Transverse colon (tissue), 4 donors: ENCODE results near the gene GSK3A. TPM values are rescaled to one million over a fixed set of nuclear protein-coding genes. Genes with fewer than 3 reads are reported as not detected.

Experiments used
- DNase-seq: peaks from one replicate; pipeline ENCODE4 v3.0.0-alpha.2; 2019
- H3K27ac ChIP-seq, 4 donors: fragments of 200-600 bp; sonication (generic); 2 replicates each; pipeline ENCODE4 v1.5.1; 2016 to 2018; ENCODE audit warnings: inconsistent platforms in 4 of 4
- H3K27me3 ChIP-seq: fragments of 200-600 bp; sonication (generic); 2 replicates; pipeline ENCODE4 v1.5.1; 2017; ENCODE audit warnings: inconsistent platforms
- H3K36me3 ChIP-seq, 4 donors: fragments of 200-600 bp; sonication (generic); 2 replicates each; pipeline ENCODE4 v1.5.1; 2017 to 2019; ENCODE audit warnings: inconsistent platforms in 4 of 4
- H3K4me1 ChIP-seq, 4 donors: fragments of 200-600 bp; sonication (generic); 2 replicates each; pipeline ENCODE4 v1.5.1; 2017 to 2020; ENCODE audit warnings: inconsistent platforms in 4 of 4
- H3K4me3 ChIP-seq, 4 donors: fragments of 200-600 bp; sonication (generic); 1 replicate in 1 of 4; 2 replicates in 3 of 4; pipeline versions ENCODE4 v1.5.1 to v1.6.1; 2017 to 2019; ENCODE audit warnings: inconsistent platforms in 4 of 4
- H3K9me3 ChIP-seq, 2 donors: fragments of 200-600 bp; sonication (generic); 2 replicates each; pipeline ENCODE4 v1.5.1; 2017 to 2019; ENCODE audit warnings: inconsistent platforms in 2 of 2
- EP300 ChIP-seq: sonication (generic); formaldehyde crosslinking; IDR thresholded peaks from one replicate; pipeline ENCODE4 v1.6.1; 2017; ENCODE audit warnings: antibody characterized with exemption, low read depth
- POLR2A ChIP-seq: fragments of 450-650 bp; IDR thresholded peaks from one replicate; pipeline ENCODE4 v1.6.1; 2016; ENCODE audit warnings: antibody characterized with exemption, mild to moderate bottlenecking, moderate library complexity
- POLR2AphosphoS5 ChIP-seq, 3 donors: sonication (generic); formaldehyde crosslinking; IDR thresholded peaks; one replicate each; pipeline ENCODE4 v1.6.1; 2016; ENCODE audit warnings: antibody characterized with exemption in 3 of 3
- WGBS, 2 donors: methylation state at CpG; one replicate each; pipeline ENCODE4 v1.1.5; 2018; ENCODE audit warnings: low coverage in 1 of 2; 5-methylcytosine and 5-hydroxymethylcytosine counted together
- in situ Hi-C, 4 donors: fragments of 200-750 bp; cut with MboI; loops; one replicate each; pipeline versions ENCODE4 v1.15.0 to v1.15.1; 2017; ENCODE audit warnings: low sequenced_read_pairs in 3 of 4, low pct_ligation_motif_present in 1 of 4, low pct_unique_long_range_greater_than_20kb in 1 of 4
- intact Hi-C: fragments of 100-400 bp; cut with DNase I; formaldehyde crosslinking; loops from one replicate; pipeline ENCODE4 v1.15.1; 2023; ENCODE audit warnings: low total_unique reads
- total RNA-seq, 4 donors: library from RNA; depleted of rRNA; stranded (reverse); fragments of >200 nt; gene quantifications; one replicate each; pipeline ENCODE4 v1.1.0, GENCODE V29; 2016
- TF ChIP-seq, protein P1 (sequence below), 5 experiments: fragments of 200-600 bp in 3 of 5; fragments of 450-650 bp in 2 of 5; sonication (generic) in 3 of 5; IDR thresholded peaks; 1 replicate in 2 of 5; 2 replicates in 3 of 5; pipeline ENCODE4 v1.5.1; 2016 to 2017; ENCODE audit warnings: antibody characterized with exemption in 5 of 5, inconsistent platforms in 3 of 5, mild to moderate bottlenecking in 2 of 5, moderate library complexity in 1 of 5

GSK3A gene
- total RNA-seq, 4 donors from 2014 or later, result 10.7 to 46.4 (median 31.0) TPM

DNA sequence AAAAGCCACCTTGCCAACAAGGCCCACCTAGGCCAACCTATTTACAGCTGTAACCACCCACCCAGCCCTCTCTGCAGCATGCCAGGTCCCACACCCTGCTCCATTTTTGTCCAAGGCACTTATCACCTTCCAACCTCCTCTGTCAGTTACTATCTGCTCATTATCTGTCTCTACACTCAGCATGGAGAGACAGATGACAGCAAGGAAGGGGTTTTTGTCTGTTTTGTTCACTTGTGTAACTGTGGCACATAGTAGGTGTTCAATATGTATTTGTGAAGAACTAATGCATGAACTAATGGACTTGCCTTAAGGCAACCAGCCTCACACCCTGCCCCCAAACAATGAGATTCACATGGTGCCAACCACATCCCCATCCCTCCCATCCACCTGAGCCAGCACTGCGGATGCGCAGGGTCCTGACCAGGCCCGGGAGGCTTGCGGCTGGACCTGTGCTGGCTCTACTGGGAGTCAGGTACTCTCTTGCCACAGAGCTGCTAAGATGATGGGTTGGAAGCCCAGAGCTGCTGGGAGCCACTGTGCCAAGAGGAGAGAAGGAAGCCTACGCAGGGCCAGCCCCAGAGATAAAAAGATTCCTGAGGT lies 42.2 kb downstream of the GSK3A start:
- intact Hi-C loops, result no loop called here
- Histone ChIP-seq H3K4me3 (no peak overlapping the region), H3K4me1 (peaks cover 0 to 39% (median 6%) of the 10 kb centered on the region in 4 donors), H3K27ac (peak overlapping the region; percentile 57 to 82 (median 64)), H3K27me3 (no peaks in the 10 kb centered on the region), H3K9me3 (no peaks in the 10 kb centered on the region), H3K36me3 (peaks cover 0 to 23% (median 10%) of the 10 kb centered on the region in 4 donors)
- TF ChIP-seq, protein P1, sequence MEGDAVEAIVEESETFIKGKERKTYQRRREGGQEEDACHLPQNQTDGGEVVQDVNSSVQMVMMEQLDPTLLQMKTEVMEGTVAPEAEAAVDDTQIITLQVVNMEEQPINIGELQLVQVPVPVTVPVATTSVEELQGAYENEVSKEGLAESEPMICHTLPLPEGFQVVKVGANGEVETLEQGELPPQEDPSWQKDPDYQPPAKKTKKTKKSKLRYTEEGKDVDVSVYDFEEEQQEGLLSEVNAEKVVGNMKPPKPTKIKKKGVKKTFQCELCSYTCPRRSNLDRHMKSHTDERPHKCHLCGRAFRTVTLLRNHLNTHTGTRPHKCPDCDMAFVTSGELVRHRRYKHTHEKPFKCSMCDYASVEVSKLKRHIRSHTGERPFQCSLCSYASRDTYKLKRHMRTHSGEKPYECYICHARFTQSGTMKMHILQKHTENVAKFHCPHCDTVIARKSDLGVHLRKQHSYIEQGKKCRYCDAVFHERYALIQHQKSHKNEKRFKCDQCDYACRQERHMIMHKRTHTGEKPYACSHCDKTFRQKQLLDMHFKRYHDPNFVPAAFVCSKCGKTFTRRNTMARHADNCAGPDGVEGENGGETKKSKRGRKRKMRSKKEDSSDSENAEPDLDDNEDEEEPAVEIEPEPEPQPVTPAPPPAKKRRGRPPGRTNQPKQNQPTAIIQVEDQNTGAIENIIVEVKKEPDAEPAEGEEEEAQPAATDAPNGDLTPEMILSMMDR (IDR thresholded peaks at IDR 0.05), result no peak
- no peak for TF ChIP-seq EP300
- no peak for TF ChIP-seq POLR2AphosphoS5 (IDR thresholded peaks at IDR 0.05)
- TF ChIP-seq POLR2A, result no peak
- DNase-seq, result no peak
- in situ Hi-C loops, result no loop called here
- WGBS, 2 donors, result 95% methylated on average over 5 of the region's 5 CpGs; no CpG with 5 or more reads in 1 of the 2 donors

DNA sequence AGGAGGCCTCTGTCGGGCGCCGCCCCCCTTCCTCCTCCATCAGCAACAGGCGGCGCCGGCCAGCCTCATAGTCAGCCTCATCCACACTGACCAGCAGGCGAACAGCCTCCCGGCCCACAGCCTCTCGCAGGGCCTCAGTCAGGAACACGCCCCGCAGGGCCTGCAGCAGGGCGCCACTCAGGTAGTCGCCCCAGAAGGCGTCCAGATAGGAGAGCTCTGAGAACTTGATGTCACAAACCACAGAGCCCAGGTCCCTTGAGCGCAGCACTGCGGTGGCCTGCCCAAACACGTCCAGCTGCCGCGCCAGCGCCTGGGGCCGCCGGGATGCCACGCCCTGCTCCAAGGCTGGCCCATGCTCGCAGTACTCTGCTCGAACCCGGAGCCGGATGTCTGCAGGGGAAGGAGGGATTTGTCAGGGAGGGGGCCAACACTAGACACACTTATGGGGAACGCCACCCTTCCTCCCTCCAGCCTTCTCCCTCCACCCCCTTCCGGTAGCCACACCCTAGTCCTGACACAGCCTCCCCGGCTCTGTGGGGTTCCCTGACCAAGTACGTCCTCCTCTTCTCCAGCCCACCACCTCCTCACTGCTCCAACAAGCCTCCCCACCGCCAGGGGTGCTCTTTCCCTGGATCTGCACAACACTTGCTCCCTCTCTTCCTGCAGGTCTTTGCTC lies 42.8 kb downstream of the GSK3A start:
- H3K27ac ChIP-seq, result peak overlapping the region; percentile 57 to 82 (median 64)
- no peak for TF ChIP-seq EP300
- no peak for TF ChIP-seq POLR2A
- no peak for TF ChIP-seq POLR2AphosphoS5 (IDR thresholded peaks at IDR 0.05)
- TF ChIP-seq, protein P1 (IDR thresholded peaks at IDR 0.05), result no peak
- 70 to 80% methylated on average over 2 to 31 of the region's 32 CpGs for WGBS, 2 donors
- H3K27me3 ChIP-seq, result no peaks in the 10 kb centered on the region
- DNase-seq, result peak; percentile 53
- intact Hi-C loops (no loop called here), in situ Hi-C loops (no loop called here)
- H3K36me3 ChIP-seq, result peaks cover 0 to 23% (median 9%) of the 10 kb centered on the region in 4 donors
- peak overlapping the region in 1 of 4 donors; percentile 6 for H3K4me3 ChIP-seq
- peaks cover 0 to 39% (median 6%) of the 10 kb centered on the region in 4 donors for H3K4me1 ChIP-seq
- H3K9me3 ChIP-seq, result no peaks in the 10 kb centered on the region

DNA sequence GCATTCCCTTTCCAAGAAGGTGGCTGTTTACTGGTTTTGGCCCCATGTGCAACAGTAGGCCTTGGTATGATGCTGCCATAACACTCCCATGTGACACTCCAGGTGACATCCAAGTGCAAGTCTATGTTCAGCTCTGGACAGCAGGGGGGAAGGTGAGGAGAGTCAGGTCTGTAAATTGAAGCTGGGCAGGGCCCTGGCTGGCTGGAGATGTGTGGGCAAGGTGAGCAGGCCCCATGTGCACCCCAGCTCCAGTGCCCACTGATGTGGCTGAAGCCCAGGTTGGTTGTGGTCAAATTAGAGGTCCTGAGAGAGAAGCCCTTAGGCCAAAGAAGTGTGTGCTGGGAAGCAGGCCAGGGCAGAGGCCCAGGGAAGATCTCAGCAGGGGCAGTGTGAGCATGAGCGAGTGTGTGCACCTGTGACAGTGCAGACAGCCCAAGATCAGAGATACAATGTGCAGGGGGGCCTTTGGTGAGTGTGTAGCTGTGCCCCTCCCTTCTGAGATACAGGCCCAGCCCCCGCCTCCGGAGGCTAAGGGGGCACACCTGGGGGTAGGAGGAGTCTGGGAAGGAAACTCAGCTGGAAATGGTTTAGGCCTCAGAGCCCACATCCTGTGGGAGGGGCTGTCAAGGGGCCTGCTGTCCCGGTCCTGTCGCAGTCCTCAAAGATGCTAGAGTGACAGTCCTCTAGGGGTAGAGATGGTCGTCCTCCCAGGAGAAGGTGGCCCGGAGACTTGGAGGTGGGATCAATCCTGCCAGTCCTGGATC lies 43.5 kb downstream of the GSK3A start:
- DNase-seq, result peak; percentile 72
- TF ChIP-seq, protein P1 (IDR thresholded peaks at IDR 0.05), result no peak
- TF ChIP-seq POLR2AphosphoS5 (IDR thresholded peaks at IDR 0.05) (peak in 1 of 3 donors; percentile 8), EP300 (no peak)
- Histone ChIP-seq H3K9me3 (no peaks in the 10 kb centered on the region), H3K27me3 (no peaks in the 10 kb centered on the region), H3K4me3 (peak overlapping the region in 1 of 4 donors; percentile 6), H3K27ac (peak overlapping the region; percentile 57 to 82 (median 64)), H3K36me3 (peaks cover 0 to 16% (median 6%) of the 10 kb centered on the region in 4 donors), H3K4me1 (peaks cover 0 to 44% (median 8%) of the 10 kb centered on the region in 4 donors)
- in situ Hi-C loops (no loop called here), intact Hi-C loops (no loop called here)
- 68 to 70% methylated on average over 2 to 7 of the region's 7 CpGs for WGBS, 2 donors

DNA sequence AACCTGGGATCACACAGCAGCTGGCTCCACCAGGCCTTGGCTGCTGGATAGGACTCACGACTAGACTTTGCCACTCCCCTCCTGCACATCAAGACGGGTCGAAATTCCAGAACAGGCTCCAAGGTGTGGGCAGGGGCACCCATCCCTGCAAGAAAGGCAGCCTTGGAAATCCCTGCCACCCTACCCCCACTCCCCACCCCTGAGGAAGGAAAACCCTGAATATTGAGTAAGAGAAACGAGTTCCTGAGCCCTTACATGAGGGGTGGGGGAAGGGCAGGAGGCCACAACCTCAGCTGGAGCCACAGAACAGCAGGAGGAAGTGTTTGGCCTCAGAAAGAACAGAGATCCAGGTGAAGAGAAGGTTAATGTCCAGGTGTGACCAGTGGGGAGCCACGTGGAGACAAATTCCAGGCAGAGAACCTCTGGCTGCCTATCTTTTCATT lies 45.0 kb downstream of the GSK3A start:
- H3K4me1 ChIP-seq, result peaks cover 0 to 57% (median 12%) of the 10 kb centered on the region in 4 donors
- no peaks in the 10 kb centered on the region for H3K27me3 ChIP-seq
- peaks cover 0 to 6% of the 10 kb centered on the region in 2 donors for H3K9me3 ChIP-seq
- TF ChIP-seq POLR2AphosphoS5 (IDR thresholded peaks at IDR 0.05) (no peak), POLR2A (no peak), EP300 (no peak)
- TF ChIP-seq, protein P1 (IDR thresholded peaks at IDR 0.05), result no peak
- H3K27ac ChIP-seq, result no peak overlapping the region
- whole genome bisulfite sequencing, 2 donors, result 0 to 44% methylated on average over 1 to 5 of the region's 5 CpGs
- intact Hi-C loops (no loop called here), in situ Hi-C loops (no loop called here)
- H3K36me3 ChIP-seq, result peaks cover 0 to 13% (median 5%) of the 10 kb centered on the region in 4 donors
- H3K4me3 ChIP-seq, result no peak overlapping the region
- DNase-seq, result no peak
